NCI-H2227 (cell line): ENCODE measurements around the gene AHCYL1.

Experiments
- DNase-seq: peaks from one replicate; lab custom pipeline; 2025; ENCODE audit not compliant: unreplicated experiment; lab: John Stamatoyannopoulos, UW

AHCYL1 gene

DNA sequence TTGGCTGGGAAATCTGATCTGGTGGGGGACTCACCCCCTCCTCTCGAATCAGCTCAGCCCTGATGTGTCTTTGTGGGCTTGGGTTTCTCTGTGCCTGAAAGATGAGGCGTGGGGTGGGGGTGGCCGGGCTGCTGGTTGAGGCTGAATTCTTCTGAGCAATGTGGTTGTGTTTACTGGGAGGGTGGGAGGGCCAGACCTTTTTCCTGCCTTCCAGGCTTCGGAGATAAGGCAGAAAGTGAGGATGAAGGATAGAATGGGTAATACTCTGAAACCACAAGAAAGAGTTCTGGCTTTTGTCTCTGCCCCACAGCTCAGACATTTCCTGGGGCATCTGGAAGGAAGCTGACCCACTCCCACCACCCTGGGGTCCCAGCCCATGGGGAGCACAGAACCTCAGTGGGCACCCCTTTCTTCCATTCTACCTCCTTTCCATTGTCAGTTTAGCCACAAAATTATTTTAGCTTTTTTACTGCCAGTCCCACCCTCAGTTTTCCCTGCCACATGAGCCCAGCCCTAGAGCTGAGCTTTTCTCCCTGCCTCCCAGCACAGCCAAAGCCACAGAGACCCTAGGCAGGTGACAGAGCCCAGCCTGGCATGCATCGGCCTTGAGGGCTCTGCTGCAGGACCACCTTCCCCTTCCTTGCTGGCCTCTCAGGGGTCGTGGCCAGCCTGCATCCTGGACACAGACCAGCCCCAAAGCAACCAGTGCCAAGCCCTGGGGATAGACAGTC, 74.7 kb downstream of the AHCYL1 start:
- no peak for DNase-seq

GRCh38 chr1:110060034-110060661, 75.6 kb downstream of the AHCYL1 start:
- DNase-seq = peak; percentile 28

DNA sequence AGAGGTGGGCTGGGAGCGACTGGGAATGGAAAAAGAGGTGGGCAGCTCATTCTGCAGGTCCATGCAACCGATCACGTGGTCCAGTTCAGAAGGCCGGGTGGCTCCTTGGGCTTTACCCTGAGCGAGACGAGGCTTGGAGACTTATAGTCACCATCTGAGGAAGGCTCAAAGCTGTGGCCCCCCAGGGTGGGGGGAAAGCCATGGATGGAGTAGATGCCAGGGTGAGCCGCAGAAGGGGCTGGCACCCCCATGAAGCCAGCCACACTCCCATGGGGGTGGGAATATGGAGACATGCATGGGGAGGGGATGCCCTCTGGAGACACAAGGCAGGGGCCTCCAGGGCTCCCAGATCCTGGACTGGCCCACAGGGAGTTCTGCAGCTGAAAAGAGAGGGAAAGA, 76.1 kb downstream of the AHCYL1 start:
- DNase-seq = no peak

DNA sequence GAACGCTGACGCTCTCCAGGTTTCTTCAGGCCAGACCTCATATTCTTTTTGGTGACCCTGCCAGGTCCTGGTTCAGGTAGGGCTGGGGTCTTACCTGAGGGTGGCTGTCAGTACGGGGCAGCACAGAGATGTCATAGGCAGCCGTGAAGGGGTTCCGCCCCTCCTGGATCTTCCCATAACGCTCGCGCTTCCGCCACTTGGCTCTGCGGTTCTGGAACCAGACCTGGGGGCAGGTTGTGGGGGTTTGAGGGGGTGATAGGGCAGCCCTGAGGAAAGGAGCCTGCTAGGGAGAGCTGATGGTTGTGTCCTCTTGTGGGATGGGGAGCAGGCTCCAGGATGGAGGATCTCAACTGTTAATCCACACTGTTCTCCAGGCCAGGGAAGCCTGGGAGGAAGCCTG, 76.8 kb downstream of the AHCYL1 start:
- no peak for DNase-seq

DNA sequence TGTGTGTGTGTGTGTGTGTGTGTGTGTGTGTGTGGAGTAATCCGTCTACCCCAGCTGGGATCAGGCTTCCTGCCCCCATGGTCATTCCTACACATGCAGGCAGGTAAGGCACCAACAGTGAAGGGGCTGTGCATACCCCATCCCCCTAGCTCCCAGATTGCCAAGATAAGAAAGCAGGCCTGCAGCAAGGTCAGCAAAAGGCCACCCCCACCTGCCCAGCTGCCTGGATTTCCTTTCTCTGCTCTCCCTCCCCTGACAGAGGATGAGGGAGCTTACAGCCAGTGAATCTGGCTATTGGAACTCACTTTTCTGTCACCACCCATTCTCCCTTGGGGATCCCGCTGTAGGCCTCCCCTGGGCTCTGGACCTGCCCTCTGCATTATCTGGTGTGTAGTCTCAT, 78.0 kb downstream of the AHCYL1 start:
- no peak for DNase-seq

DNA sequence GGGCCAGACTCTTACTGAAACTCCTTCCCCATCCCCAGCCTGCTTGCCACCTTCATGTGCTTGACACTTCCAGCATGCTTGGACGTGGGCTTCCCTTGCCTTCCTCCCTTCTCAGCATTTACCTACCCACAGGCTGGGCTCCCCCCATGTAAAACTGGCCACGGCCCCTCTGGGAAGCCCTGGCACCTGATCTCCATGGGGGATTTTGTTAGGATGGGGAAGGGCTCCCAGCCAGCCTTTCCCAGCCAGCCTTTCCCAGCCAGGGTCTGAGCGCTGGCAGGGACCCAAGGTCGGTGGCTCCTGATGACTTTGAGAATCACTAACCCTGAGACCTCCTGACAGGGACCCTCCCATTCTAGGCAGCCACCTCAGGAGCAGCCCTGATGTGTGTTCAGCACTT, 79.2 kb downstream of the AHCYL1 start:
- DNase-seq = no peak

DNA sequence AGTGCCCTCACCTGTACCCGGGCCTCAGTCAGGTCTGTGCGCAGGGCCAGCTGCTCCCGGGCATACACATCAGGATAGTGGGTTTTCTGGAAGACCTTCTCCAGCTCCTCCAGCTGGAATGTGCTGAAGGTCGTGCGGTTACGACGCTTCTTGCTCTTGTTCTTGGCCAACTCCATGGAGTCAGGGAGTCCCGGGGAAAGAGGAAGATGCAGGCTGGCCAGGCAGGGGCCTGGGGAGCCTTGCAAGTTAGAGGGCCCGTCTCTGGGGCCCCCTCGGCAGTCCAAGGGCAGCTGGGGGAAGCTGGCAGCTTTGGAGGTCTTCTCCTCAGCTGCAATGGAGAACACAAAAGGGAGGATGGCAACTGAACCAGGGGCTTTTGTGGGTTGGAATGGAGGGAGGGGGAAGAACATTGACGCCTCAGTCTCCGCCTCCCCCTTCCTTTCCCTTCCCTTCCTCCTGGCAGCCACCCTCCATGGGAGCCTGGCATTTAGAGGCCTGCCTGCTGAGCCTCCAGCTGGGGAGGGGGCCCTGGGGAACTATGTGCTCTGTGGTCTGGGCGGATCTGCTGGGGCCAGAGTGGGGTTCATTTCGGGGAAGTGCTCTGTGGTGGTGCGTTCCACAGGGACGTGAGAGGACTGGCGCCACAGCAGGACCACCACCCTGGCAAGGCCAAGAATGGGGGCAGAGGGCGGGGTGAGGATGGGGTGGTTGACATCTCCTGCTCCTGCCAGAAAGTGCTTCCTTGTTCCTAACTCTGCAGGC, 80.2 kb downstream of the AHCYL1 start:
- DNase-seq = no peak

GRCh38 chr1:110065841-110066240, 81.3 kb downstream of the AHCYL1 start:
- no peak for DNase-seq

GRCh38 chr1:110067479-110067892, 82.9 kb downstream of the AHCYL1 start:
- DNase-seq = no peak

GRCh38 chr1:110067893-110068645, 83.5 kb downstream of the AHCYL1 start:
- no peak for DNase-seq

GRCh38 chr1:110068646-110069403, 84.3 kb downstream of the AHCYL1 start:
- DNase-seq = no peak

DNA sequence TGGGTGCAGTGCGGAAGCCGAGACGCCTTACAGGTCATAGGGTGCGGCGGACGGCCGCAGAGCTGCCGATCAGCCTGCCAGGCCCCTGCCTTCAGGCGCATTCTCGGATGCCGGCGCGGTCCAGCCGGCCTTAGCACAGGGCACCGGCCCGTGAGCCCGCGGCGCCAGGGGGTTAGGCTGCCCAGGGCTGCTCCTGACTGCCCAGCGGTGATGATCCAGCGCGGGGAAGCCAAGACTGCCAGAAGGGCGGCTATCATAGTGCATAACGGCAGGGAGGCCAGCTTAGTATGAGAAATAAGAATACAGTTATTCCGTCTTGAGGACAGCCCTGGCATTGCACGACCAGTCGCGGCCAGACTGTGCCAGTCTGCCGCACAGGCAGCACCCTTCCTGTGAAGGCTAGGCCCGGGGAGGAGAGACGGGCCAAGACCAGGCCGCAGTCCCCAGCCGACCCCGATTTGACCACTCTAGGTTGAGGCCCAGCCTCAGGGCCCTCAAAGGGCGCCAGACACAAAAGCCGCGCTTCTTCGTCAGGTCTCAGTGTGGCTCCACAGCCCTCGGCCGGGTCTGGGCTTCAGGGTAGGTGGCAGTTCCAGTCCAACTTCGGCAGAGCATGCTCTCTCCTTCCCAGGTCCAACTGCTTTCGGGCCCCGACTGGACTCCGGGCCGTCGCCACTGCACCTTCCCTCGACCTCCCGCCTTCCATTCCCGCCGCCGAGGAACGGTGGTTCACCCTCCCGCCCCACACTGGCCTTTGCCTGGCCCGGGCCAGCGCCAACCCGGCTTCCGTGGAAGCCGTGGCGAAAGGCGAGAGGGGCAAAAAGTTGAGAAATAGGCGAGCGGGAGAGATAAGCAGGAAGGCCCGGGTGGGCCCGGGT, 85.1 kb downstream of the AHCYL1 start:
- no peak for DNase-seq

DNA sequence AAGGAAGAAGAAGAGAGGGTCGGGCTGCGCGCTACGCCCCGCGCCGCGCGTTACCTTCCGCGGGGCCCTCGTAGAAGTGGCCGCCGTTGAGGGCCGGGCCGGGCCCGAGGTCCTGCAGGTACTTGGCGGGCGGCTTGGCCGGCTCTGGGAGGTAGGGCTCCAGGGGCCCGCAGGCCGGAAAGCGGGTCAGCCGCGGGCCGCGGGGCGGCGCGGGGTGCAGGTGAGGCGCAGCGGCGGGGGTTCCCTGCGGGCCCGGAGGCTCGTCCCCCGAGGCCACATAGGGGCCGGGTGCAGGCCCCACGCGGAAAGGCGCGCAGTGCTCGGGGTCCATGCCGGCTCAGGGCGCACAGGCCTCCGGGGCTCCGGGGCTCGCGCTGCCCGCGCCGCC, 85.7 kb downstream of the AHCYL1 start:
- DNase-seq = no peak

DNA sequence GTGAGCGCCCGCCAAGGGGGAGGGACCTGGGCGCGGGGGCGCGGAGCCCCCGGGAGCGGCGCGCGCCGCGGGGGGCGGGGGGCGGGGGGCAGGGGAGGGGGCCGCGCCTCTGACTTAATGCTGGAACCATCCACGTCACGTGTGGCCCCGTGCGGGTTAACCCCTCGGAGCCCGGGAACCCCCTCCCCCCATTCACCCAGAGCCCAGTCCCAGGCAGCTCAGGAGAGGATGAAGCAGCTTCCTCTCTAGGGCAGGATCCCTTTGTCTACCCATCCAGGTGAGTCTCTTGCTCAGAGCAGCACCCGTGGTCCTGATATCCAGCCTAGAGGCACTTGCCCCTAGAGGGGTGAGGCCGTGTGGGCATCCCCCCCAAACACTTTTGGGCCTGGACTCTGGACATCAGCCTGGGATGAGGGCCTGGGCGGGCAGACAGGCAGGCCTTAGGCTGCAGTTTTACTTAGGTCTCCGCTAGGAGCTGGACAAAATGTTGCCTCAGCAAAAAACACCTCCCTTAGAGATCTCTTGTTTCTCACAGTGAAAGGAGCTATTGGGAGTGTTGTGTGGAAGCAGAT, 86.2 kb downstream of the AHCYL1 start, which contains the start of gene ALX3:
TSS of gene ALX3 (minus strand) at position 2 of the 572 bp plus-strand sequence. CDS start 60 bp downstream, outside the sequence.
- DNase-seq = peak; percentile 37
